T-cell (primary cell): ENCODE data around the gene GP1BA. TPM values are rescaled to one million over a fixed set of nuclear protein-coding genes. Genes with fewer than 3 reads are reported as not detected.
A peak's percentile ranks its signal among the peaks of the same experiment; 100 is the strongest.
"Not testable (repeated sequence)": the region's sequence is repeated elsewhere in the genome, so short reads cannot be mapped to it uniquely, and the experiment has no call there.

Experiments
- ATAC-seq, 4 experiments: fragments of 200-7000 bp in 3 of 4; fragments of 150-1000 bp in 1 of 4; cut with Tn5 transposase; replicated peaks in 1 of 4; 1 replicate in 3 of 4; 2 replicates in 1 of 4; pipeline ENCODE4 v1.10.0; 2021; ENCODE audit warnings: moderate library complexity in 3 of 4, mild to moderate bottlenecking in 2 of 4, moderate number of reproducible peaks in 1 of 4
- CTCF ChIA-PET, 2 donors: fragments of 300-600 bp; sonication (Branson Sonifier 250); formaldehyde crosslinking; loops; one replicate each; lab custom pipeline; 2022; ENCODE audit warnings: antibody characterized with exemption in 2 of 2; lab: Charles Lee
- POLR2A ChIA-PET, 2 donors: fragments of 300-600 bp; sonication (Branson Sonifier 250); formaldehyde crosslinking; loops; one replicate each; lab custom pipeline; 2022; ENCODE audit warnings: antibody characterized with exemption in 2 of 2; lab: Charles Lee
- DNase-seq, 35 experiments: peaks; one replicate each; pipeline versions ENCODE4 v3.0.0 to v3.0.0-alpha.2; 2013 to 2023
- H3K27ac ChIP-seq: one replicate; pipeline ENCODE4 v1.5.1; 2013; ENCODE audit warnings: low read length
- H3K27me3 ChIP-seq, 2 experiments: replicated peaks in 1 of 2; 1 replicate in 1 of 2; 2 replicates in 1 of 2; pipeline versions ENCODE4 v1.6.1 to v1.7.0; 2013; ENCODE audit warnings: low read length in 1 of 2, mixed read lengths in 1 of 2; ENCODE audit not compliant: control insufficient read depth in 2 of 2, insufficient read depth in 2 of 2; ENCODE audit errors: extremely low read depth in 1 of 2
- H3K36me3 ChIP-seq, 2 donors: 1 replicate in 1 of 2; 2 replicates in 1 of 2; pipeline versions ENCODE4 v1.6.1 to v1.7.0; 2013; ENCODE audit warnings: low read length in 1 of 2; ENCODE audit not compliant: control insufficient read depth in 2 of 2, insufficient read depth in 1 of 2; ENCODE audit errors: extremely low read depth in 1 of 2
- H3K4me1 ChIP-seq, 2 experiments: 1 replicate in 1 of 2; 2 replicates in 1 of 2; pipeline versions ENCODE4 v1.6.1 to v1.7.0; 2013; ENCODE audit warnings: low read length in 2 of 2, mixed read lengths in 1 of 2; ENCODE audit not compliant: insufficient read depth in 2 of 2, control insufficient read depth in 1 of 2; ENCODE audit errors: extremely low read depth in 1 of 2
- H3K4me3 ChIP-seq, 2 donors: 1 replicate in 1 of 2; 2 replicates in 1 of 2; pipeline versions ENCODE4 v1.5.1 to v1.7.0; 2013; ENCODE audit warnings: mild to moderate bottlenecking in 2 of 2, low read length in 1 of 2, moderate library complexity in 1 of 2; ENCODE audit not compliant: control insufficient read depth in 1 of 2; ENCODE audit errors: extremely low read depth in 1 of 2
- H3K9me3 ChIP-seq: 2 replicates; pipeline ENCODE4 v1.7.0; 2013
- H3K27ac Mint-ChIP-seq, 2 donors: one replicate each; pipeline ENCODE4 v1.8.0; 2020 to 2021; ENCODE audit warnings: mild to moderate bottlenecking in 2 of 2, mixed read lengths in 2 of 2
- H3K27me3 Mint-ChIP-seq, 2 donors: one replicate each; pipeline ENCODE4 v1.8.0; 2021 to 2022; ENCODE audit warnings: mixed read lengths in 2 of 2
- H3K36me3 Mint-ChIP-seq: one replicate; pipeline ENCODE4 v1.8.0; 2021; ENCODE audit warnings: mixed read lengths
- H3K4me1 Mint-ChIP-seq, 3 donors: one replicate each; pipeline ENCODE4 v1.8.0; 2020 to 2022; ENCODE audit warnings: mixed read lengths in 3 of 3, mild to moderate bottlenecking in 1 of 3
- H3K4me3 Mint-ChIP-seq, 3 donors: one replicate each; pipeline ENCODE4 v1.8.0; 2020 to 2022; ENCODE audit warnings: mild to moderate bottlenecking in 3 of 3, mixed read lengths in 3 of 3, moderate library complexity in 3 of 3
- H3K9me3 Mint-ChIP-seq, 3 donors: one replicate each; pipeline ENCODE4 v1.8.0; 2020 to 2022; ENCODE audit warnings: mixed read lengths in 3 of 3
- WGBS: methylation state at CpG from one replicate; pipeline ENCODE4 v1.1.5; 2013; ENCODE audit warnings: missing lambda C conversion rate; ENCODE audit not compliant: insufficient coverage; 5-methylcytosine and 5-hydroxymethylcytosine counted together
- total RNA-seq, 35 experiments: library from RNA in 6 of 35; stranded (reverse) in 6 of 35; fragments of 120-200 nt in 1 of 35; gene quantifications; one replicate each; pipeline versions ENCODE4 v1.2.1 to v1.2.4 and lab custom pipeline; 2013 to 2026

Gene GP1BA
- total RNA-seq, 5 donors from 2014 or later (not counting 1 experiment from before 2014, with no cell fraction given): 0.40 TPM; not detected in 4

DNA sequence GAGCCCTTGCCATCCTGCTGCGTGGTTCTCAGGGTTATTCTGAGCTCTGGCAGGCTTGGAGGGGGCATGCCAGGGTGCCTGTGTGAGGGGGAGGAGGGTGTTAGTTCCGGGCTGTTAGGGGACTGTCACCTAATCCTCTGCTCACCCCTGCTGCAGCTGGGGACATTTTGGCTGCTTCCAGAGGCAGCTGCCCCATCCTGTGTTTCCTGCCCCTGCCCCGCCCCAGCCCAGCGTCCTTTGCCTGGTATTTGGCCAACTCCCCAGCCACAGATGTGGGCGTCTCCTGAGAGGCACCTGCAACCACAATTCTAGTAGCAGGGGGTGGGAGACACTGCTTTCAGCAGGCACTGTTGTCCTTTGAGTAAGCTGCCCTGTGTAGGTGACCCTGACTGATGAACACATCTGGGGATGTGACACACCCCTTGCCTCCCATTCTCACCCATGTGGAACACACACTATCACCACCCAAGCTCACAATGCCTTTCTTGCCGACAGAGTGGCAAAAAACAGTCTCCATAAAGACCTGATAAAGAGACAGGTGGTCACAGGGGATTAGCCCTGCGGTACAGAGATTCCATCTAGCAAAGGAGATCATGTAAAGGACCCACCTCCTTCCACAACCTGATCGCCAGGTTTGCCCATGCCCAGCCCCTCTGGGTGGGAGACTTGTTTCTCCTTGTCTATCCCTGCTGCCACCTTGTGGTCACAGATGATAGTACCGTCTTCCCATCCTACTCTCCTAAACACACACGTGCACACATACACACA lies 28.8 kb upstream of the GP1BA start, which contains the start of gene CHRNE:
Gene CHRNE, minus strand, starts transcription at position 48 of the 768 bp plus-strand sequence. Its CDS starts 35 bp downstream, at position 13.
- H3K36me3 Mint-ChIP-seq: no peaks in the 10 kb centered on the region
- ChIA-PET POLR2A (interaction anchor here in 1 of 2 donors (1.4 kb wide), 1 partner anchor 37 kb away, joined by 5 read pairs; the partner anchor contains the start of genes RNF167 and SLC25A11), CTCF (interaction anchor here in 1 of 2 donors (1.1 to 1.3 kb wide), 2 partner anchors 64 to 114 kb away, joined by 3 to 9 read pairs; partner anchors contain the start of gene SPAG7)
- H3K4me3 Mint-ChIP-seq: peak within 1 kb of the TSS; percentile 21 to 67 (median 22)
- Histone ChIP-seq H3K4me1 (peaks cover 14 to 60% of the 10 kb centered on the region in 2 experiments), H3K27ac (peak within 1 kb of the TSS; percentile 65), H3K27me3 (peaks cover 0 to 28% of the 10 kb centered on the region in 2 experiments), H3K36me3 (no peaks in the 10 kb centered on the region), H3K4me3 (no peak within 1 kb of the TSS), H3K9me3 (no peaks in the 10 kb centered on the region)
- no peaks in the 10 kb centered on the region for H3K27me3 Mint-ChIP-seq
- ATAC-seq (peak; percentile 19 to 43 (median 40)), DNase-seq (peak in 34 of 35 experiments; percentile 48 to 91 (median 70))
- peaks cover 36 to 45% (median 38%) of the 10 kb centered on the region in 3 donors for H3K4me1 Mint-ChIP-seq
- peak within 1 kb of the TSS; percentile 34 to 40 for H3K27ac Mint-ChIP-seq
- no peaks in the 10 kb centered on the region for H3K9me3 Mint-ChIP-seq
- WGBS: 9% methylated on average over 8 of the region's 10 CpGs

DNA sequence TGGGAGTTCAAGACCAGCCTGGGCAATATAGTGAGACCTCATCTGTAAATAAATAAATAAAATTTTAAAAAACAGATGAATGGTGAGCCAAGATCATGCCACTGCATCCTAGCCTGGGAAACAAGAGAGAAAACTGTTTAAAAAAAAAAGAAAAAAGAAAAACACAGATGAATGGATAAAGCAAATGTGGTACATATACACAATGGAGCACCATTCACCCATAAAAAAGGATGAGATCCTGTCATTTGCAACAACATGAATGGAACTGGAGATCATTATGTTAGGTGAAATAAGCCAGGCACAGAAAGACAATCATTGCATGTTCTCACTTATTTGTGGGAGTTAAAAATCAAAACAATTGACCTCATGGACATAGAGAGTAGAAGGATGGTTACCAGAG lies 25.4 kb upstream of the GP1BA start:
- H3K36me3 ChIP-seq, POLR2A ChIA-PET, DNase-seq, H3K9me3 ChIP-seq, H3K27me3 ChIP-seq, ATAC-seq, H3K27me3 Mint-ChIP-seq, CTCF ChIA-PET, H3K27ac Mint-ChIP-seq, H3K27ac ChIP-seq, H3K4me3 Mint-ChIP-seq, H3K4me3 ChIP-seq, H3K9me3 Mint-ChIP-seq, H3K36me3 Mint-ChIP-seq: not testable (repeated sequence)
- peaks cover 17 to 20% (median 18%) of the 10 kb centered on the region in 3 donors for H3K4me1 Mint-ChIP-seq
- peaks cover 10 to 45% of the 10 kb centered on the region in 2 experiments for H3K4me1 ChIP-seq

DNA sequence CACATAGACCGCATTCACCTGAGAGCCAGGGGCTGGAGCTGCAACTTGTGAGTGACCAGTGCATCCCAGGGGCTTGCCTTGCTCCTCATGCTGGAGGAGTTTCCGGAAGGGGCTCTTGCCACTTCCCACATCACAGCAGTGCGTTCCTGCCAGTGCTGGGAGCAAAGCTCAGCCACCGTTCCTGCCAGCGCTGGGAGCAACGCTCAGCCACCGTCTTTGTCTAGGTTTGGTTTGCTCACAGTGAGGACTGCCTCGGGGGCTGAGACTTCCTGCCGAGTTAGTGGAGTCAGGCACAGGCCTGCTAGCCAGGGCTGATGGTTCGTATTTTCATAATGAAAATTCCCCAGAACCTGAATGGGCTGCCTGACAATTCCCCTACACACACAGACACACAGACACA lies 23.8 kb upstream of the GP1BA start:
- no peak overlapping the region for H3K27ac Mint-ChIP-seq
- H3K4me3 Mint-ChIP-seq: no peak overlapping the region
- H3K27ac ChIP-seq: no peak overlapping the region
- no peaks in the 10 kb centered on the region for H3K27me3 ChIP-seq
- H3K4me3 ChIP-seq: no peak overlapping the region
- no peaks in the 10 kb centered on the region for H3K27me3 Mint-ChIP-seq
- DNase-seq: no peak
- peaks cover 8 to 29% of the 10 kb centered on the region in 2 experiments for H3K4me1 ChIP-seq
- no peaks in the 10 kb centered on the region for H3K9me3 ChIP-seq
- H3K9me3 Mint-ChIP-seq: no peaks in the 10 kb centered on the region
- ChIA-PET POLR2A (interaction anchor here in 1 of 2 donors (0.6 kb wide), 1 partner anchor 59 kb away, joined by 4 read pairs; the partner anchor contains the start of gene SPAG7), CTCF (interaction anchor here in 1 of 2 donors (0.6 to 1.8 kb wide), 3 partner anchors 59 to 146 kb away, joined by 3 to 15 read pairs (median 4); partner anchors contain the start of gene SPAG7)
- peaks cover 4 to 6% (median 4%) of the 10 kb centered on the region in 3 donors for H3K4me1 Mint-ChIP-seq
- peak; percentile 24 to 58 (median 41) for ATAC-seq
- 56% methylated on average over 7 of the region's 10 CpGs for WGBS
- no peaks in the 10 kb centered on the region for H3K36me3 ChIP-seq
- H3K36me3 Mint-ChIP-seq: no peaks in the 10 kb centered on the region

DNA sequence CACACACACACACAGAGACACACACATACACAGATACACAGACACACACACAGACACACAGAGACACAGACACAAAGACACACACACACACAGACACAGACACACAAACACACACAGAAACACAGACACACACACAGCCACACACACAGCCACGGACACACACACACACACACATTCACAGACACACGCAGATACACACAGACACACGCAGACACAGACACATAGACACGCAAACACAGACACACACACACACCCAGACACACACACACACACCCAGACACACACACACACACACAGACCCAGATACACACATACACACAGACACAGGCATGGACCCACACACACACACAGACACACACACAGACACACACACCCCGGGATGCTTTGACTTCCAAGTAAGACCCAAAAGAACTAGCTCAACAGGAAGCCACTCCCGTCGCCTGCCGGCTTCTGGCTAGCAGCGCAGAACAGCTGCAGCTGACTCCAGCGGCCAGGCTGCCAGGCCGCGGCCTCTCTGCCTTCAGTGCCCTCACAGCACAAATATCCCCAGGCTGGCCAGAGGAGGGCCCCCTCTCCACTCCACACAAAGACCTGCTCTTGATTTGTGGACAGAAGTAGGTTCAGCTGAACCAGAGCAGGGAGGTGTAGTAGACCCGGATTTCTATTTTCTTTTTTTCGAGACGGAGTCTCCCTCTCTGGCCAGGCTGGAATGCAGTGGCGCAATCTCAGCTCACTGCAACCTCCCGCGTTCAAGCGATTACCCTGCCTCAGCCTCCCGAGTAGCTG lies 23.2 kb upstream of the GP1BA start:
- DNase-seq (peak; percentile 48 to 80 (median 64)), ATAC-seq (peak; percentile 80 to 94 (median 90))
- 36% methylated on average over 12 of the region's 20 CpGs for WGBS
- POLR2A ChIA-PET: interaction anchor here in 1 of 2 donors (0.6 to 0.7 kb wide), 2 partner anchors 59 to 100 kb away, joined by 4 read pairs; partner anchors contain the start of gene SPAG7
- no peaks in the 10 kb centered on the region for H3K36me3 ChIP-seq
- H3K27ac ChIP-seq: peak overlapping the region; percentile 3
- H3K4me1 ChIP-seq: peaks cover 6 to 23% of the 10 kb centered on the region in 2 experiments
- H3K36me3 Mint-ChIP-seq: no peaks in the 10 kb centered on the region
- H3K9me3 ChIP-seq: no peaks in the 10 kb centered on the region
- H3K4me3 ChIP-seq: no peak overlapping the region
- no peaks in the 10 kb centered on the region for H3K27me3 Mint-ChIP-seq
- no peak overlapping the region for H3K27ac Mint-ChIP-seq
- no peaks in the 10 kb centered on the region for H3K4me1 Mint-ChIP-seq
- H3K4me3 Mint-ChIP-seq: no peak overlapping the region
- CTCF ChIA-PET: interaction anchor here (0.5 to 1.8 kb wide), 9 partner anchors 11 to 153 kb away, joined by 3 to 15 read pairs (median 3); partner anchors contain the start of genes RNF167 (in 1 of the 2), SLC25A11 (in 1 of the 2) and SPAG7 (in 1 of the 2)
- no peaks in the 10 kb centered on the region for H3K27me3 ChIP-seq
- H3K9me3 Mint-ChIP-seq: no peaks in the 10 kb centered on the region

DNA sequence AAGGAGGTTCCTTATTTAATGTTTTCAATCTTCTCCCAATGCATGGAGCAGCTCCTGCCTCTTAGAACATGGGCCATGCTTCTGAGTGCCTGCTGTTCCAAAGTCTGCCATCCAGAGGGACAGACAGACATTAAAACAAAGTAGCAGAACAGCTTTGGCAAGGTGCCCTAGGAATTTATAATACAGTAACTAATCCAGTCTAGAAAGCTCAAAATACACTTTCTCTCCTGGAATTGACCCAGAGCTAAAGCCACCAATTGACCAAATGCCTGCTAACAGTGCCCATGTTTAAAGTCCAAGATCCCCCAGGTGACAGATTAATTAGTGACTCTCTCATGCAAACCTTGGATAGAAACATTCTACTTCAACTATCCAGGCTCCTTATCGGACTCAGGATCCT lies 18.1 kb upstream of the GP1BA start:
- H3K9me3 Mint-ChIP-seq: no peaks in the 10 kb centered on the region
- no peaks in the 10 kb centered on the region for H3K36me3 Mint-ChIP-seq
- ATAC-seq: no peak
- no peaks in the 10 kb centered on the region for H3K27me3 ChIP-seq
- H3K4me1 ChIP-seq: peaks cover 2 to 10% of the 10 kb centered on the region in 2 experiments
- H3K4me1 Mint-ChIP-seq: no peaks in the 10 kb centered on the region
- H3K27me3 Mint-ChIP-seq: no peaks in the 10 kb centered on the region
- no peaks in the 10 kb centered on the region for H3K36me3 ChIP-seq
- no peak overlapping the region for H3K4me3 ChIP-seq
- H3K9me3 ChIP-seq: no peaks in the 10 kb centered on the region
- H3K27ac ChIP-seq: no peak overlapping the region
- no peak overlapping the region for H3K27ac Mint-ChIP-seq
- POLR2A ChIA-PET: no interaction called here
- no CpG with 5 or more reads among the region's 1 CpG for WGBS
- CTCF ChIA-PET: interaction anchor here in 1 of 2 donors (0.6 kb wide), 1 partner anchor 400 kb away, joined by 4 read pairs; no protein-coding TSS in a partner anchor
- no peak overlapping the region for H3K4me3 Mint-ChIP-seq
- DNase-seq: no peak

DNA sequence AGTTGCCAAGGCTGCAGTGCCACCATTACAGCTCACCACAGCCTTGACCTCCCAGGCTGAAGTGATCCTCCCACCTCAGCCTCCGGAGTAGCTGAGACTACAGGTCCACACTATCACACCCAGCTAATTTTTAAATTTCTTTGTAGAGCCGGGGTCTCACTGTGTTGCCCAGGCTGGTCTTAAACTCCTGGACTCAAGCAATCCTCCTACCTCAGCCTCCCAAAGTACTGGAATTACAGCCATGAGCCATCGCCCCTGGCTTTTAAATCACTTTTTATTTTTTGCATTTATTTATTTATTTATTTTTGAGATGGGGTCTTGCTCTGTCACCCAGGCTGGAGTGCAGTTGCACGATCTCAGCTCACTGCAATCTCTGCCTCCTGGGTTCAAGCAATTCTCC lies 17.5 kb upstream of the GP1BA start:
- H3K4me1 ChIP-seq, H3K27me3 ChIP-seq, H3K27ac Mint-ChIP-seq, CTCF ChIA-PET, H3K9me3 ChIP-seq, H3K27ac ChIP-seq, H3K4me1 Mint-ChIP-seq, H3K4me3 ChIP-seq, H3K36me3 Mint-ChIP-seq, H3K4me3 Mint-ChIP-seq, DNase-seq, H3K36me3 ChIP-seq, H3K9me3 Mint-ChIP-seq, ATAC-seq, H3K27me3 Mint-ChIP-seq: not testable (repeated sequence)
- 100% methylated on average over 1 of the region's 4 CpGs for WGBS
- POLR2A ChIA-PET: interaction anchor here in 1 of 2 donors (0.5 kb wide), 1 partner anchor 9 kb away, joined by 10 read pairs; no protein-coding TSS in a partner anchor
